AG04449 (cell line): ENCODE data around the gene SMARCB1.

Source experiments
- CTCF ChIA-PET: fragments of 350-600 bp; formaldehyde crosslinking; extraction: SDS; loops from one replicate; lab custom pipeline; 2021; ENCODE audit warnings: antibody characterized with exemption; lab: Yijun Ruan, JAX
- POLR2A ChIA-PET: fragments of 400-600, 350-600 bp; formaldehyde crosslinking; extraction: SDS; loops from one replicate; lab custom pipeline; 2020; ENCODE audit warnings: antibody characterized with exemption, inconsistent platforms; lab: Yijun Ruan, JAX
- DNase-seq: peaks from one replicate; pipeline ENCODE4 v3.0.0-alpha.2; 2010; ENCODE audit warnings: low read depth, low spot score
- H3K4me3 ChIP-seq: 2 replicates; pipeline ENCODE4 v1.5.1; 2011; ENCODE audit warnings: low read depth, mild to moderate bottlenecking, control low read depth, low read length
- TF ChIP-seq, protein P1 (sequence below): IDR thresholded peaks from one replicate; pipeline ENCODE4 v1.5.1; 2011; ENCODE audit warnings: mild to moderate bottlenecking, moderate library complexity, low read length, control low read depth, inconsistent platforms; ENCODE audit not compliant: insufficient read depth; ENCODE audit errors: missing control alignments

SMARCB1 gene

GRCh38 chr22:23878219-23878618 lies 91.5 kb downstream of the SMARCB1 start:
- TF ChIP-seq, protein P1, sequence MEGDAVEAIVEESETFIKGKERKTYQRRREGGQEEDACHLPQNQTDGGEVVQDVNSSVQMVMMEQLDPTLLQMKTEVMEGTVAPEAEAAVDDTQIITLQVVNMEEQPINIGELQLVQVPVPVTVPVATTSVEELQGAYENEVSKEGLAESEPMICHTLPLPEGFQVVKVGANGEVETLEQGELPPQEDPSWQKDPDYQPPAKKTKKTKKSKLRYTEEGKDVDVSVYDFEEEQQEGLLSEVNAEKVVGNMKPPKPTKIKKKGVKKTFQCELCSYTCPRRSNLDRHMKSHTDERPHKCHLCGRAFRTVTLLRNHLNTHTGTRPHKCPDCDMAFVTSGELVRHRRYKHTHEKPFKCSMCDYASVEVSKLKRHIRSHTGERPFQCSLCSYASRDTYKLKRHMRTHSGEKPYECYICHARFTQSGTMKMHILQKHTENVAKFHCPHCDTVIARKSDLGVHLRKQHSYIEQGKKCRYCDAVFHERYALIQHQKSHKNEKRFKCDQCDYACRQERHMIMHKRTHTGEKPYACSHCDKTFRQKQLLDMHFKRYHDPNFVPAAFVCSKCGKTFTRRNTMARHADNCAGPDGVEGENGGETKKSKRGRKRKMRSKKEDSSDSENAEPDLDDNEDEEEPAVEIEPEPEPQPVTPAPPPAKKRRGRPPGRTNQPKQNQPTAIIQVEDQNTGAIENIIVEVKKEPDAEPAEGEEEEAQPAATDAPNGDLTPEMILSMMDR: no peak
- no peak overlapping the region for H3K4me3 ChIP-seq
- DNase-seq: no peak
- CTCF ChIA-PET: interaction anchor here (0.6 to 1.6 kb wide), 2 partner anchors 15 to 28 kb away, joined by 3 to 6 read pairs; partner anchors contain the start of gene MIF
- POLR2A ChIA-PET: no interaction called here

GRCh38 chr22:23882370-23882769 lies 95.6 kb downstream of the SMARCB1 start:
- H3K4me3 ChIP-seq: no peak overlapping the region
- TF ChIP-seq, protein P1: no peak
- CTCF ChIA-PET: interaction anchor here (0.8 to 1.4 kb wide), 2 partner anchors 8 to 11 kb away, joined by 3 to 4 read pairs; no protein-coding TSS in a partner anchor
- DNase-seq: no peak
- POLR2A ChIA-PET: no interaction called here

- TF ChIP-seq, protein P1: no peak
- no peak overlapping the region for H3K4me3 ChIP-seq
- no peak for DNase-seq
- ChIA-PET POLR2A (no interaction called here), CTCF (interaction anchor here (0.7 to 1.4 kb wide), 5 partner anchors 10 to 34 kb away, joined by 3 to 4 read pairs (median 3); partner anchors contain the start of gene MIF)
Measured at GRCh38 chr22:23883658-23884057, 96.9 kb downstream of the SMARCB1 start.

DNA sequence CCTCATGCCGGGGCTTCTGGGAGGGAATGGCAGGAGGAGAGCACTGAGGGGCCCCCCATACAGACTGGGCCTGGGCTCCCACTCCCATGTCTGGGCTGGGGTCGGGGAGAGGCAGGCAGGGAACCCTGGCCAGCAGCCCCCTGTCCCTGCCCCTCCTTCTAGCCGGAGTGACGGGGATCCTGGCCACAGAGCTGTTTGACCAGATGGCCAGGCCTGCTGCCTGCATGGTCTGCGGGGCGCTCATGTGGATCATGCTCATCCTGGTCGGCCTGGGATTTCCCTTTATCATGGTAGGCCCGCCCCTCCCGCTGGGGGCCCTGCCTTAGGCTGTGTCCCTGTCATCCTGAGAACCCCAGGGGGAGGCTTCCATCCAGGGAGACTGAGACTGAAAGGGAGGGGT lies 97.4 kb downstream of the SMARCB1 start:
- TF ChIP-seq, protein P1: no peak
- CTCF ChIA-PET: interaction anchor here (1.0 to 1.3 kb wide), 3 partner anchors 12 to 34 kb away, joined by 3 to 4 read pairs (median 4); no protein-coding TSS in a partner anchor
- POLR2A ChIA-PET: no interaction called here
- no peak overlapping the region for H3K4me3 ChIP-seq
- no peak for DNase-seq
